ENCODE measurements around the gene CMTM8.

Gene CMTM8

GRCh38 chr3:32280262-32280910 lies 41.9 kb downstream of the CMTM8 start:
- DNase-seq (ENCODE audit: low read depth) = no peak

GRCh38 chr3:32281570-32282106 lies 43.2 kb downstream of the CMTM8 start:
- no peak for DNase-seq (ENCODE audit: low read depth)

- DNase-seq (ENCODE audit: low read depth) = no peak
These were observed 44.2 kb downstream of the CMTM8 start for GRCh38 chr3:32282578-32283154.

- DNase-seq (ENCODE audit: low read depth) = no peak
These were observed 44.8 kb downstream of the CMTM8 start for GRCh38 chr3:32283304-32283703.

- DNase-seq (ENCODE audit: low read depth) = no peak
These were observed 46.1 kb downstream of the CMTM8 start for GRCh38 chr3:32284443-32285212.

- DNase-seq (ENCODE audit: low read depth) = no peak
These were observed 47.4 kb downstream of the CMTM8 start for GRCh38 chr3:32285891-32286290.

GRCh38 chr3:32288819-32289218 lies 50.3 kb downstream of the CMTM8 start:
- DNase-seq (ENCODE audit: low read depth) = no peak

GRCh38 chr3:32290619-32291018 lies 52.1 kb downstream of the CMTM8 start:
- no peak for DNase-seq (ENCODE audit: low read depth)

- no peak for DNase-seq (ENCODE audit: low read depth)
These were observed 53.8 kb downstream of the CMTM8 start for GRCh38 chr3:32292085-32292796.

- DNase-seq (ENCODE audit: low read depth) = no peak
These were observed 55.4 kb downstream of the CMTM8 start for GRCh38 chr3:32293903-32294302.

GRCh38 chr3:32296251-32297204 lies 58.0 kb downstream of the CMTM8 start:
- DNase-seq (ENCODE audit: low read depth) = peak; percentile 55

- peak; percentile 41 for DNase-seq (ENCODE audit: low read depth)
These were observed 58.9 kb downstream of the CMTM8 start for GRCh38 chr3:32297366-32297765.

- no peak for DNase-seq (ENCODE audit: low read depth)
These were observed 62.9 kb downstream of the CMTM8 start for GRCh38 chr3:32301426-32301825.

- DNase-seq (ENCODE audit: low read depth) = peak; percentile 92
These were observed 64.3 kb downstream of the CMTM8 start for GRCh38 chr3:32302601-32303398.

- DNase-seq (ENCODE audit: low read depth) = no peak
These were observed 64.9 kb downstream of the CMTM8 start for GRCh38 chr3:32303399-32303747.

GRCh38 chr3:32303977-32304881 lies 65.7 kb downstream of the CMTM8 start:
- DNase-seq (ENCODE audit: low read depth) = peak; percentile 43

- peak; percentile 43 for DNase-seq (ENCODE audit: low read depth)
These were observed 66.9 kb downstream of the CMTM8 start for GRCh38 chr3:32305361-32305876.

GRCh38 chr3:32306072-32306471 lies 67.6 kb downstream of the CMTM8 start:
- peak; percentile 14 for DNase-seq (ENCODE audit: low read depth)

- no peak for DNase-seq (ENCODE audit: low read depth)
These were observed 69.1 kb downstream of the CMTM8 start for GRCh38 chr3:32307591-32307990.
